ENCODE data around the gene GLYATL1.

The GLYATL1 gene

GRCh38 chr11:58905721-58906547, 33.4 kb upstream of the GLYATL1 start (continued):
- TF ChIP-seq PRDM6 (tag by site-specific recombination; IDR thresholded peaks at IDR 0.05), result no peak
- no peak for TF ChIP-seq ZNF548 (tag by site-specific recombination; IDR thresholded peaks at IDR 0.05)
- TF ChIP-seq ZNF311 (tag by site-specific recombination; IDR thresholded peaks at IDR 0.05; ENCODE audit: borderline replicate concordance), result no peak
- TF ChIP-seq ZNF302 (tag by site-specific recombination; IDR thresholded peaks at IDR 0.05; ENCODE audit: low read depth), result no peak
- TF ChIP-seq ZNF169 (tag by site-specific recombination; IDR thresholded peaks at IDR 0.05), result no peak
- peak; percentile 47; the same call in 1 of the 2 replicates for TF ChIP-seq CTCF (tag by site-specific recombination; IDR thresholded peaks at IDR 0.05)
- no peak for TF ChIP-seq ZNF239 (tag by site-specific recombination; IDR thresholded peaks at IDR 0.05)
- TF ChIP-seq ZXDB (tag by site-specific recombination; IDR thresholded peaks at IDR 0.05), result peak; percentile 47
- TF ChIP-seq ZNF10 (tag by site-specific recombination; IDR thresholded peaks at IDR 0.05), result no peak
- TF ChIP-seq HOXC10 (CRISPR knock-in tag; IDR thresholded peaks at IDR 0.05), result no peak
- TF ChIP-seq ZNF202 (tag by site-specific recombination; IDR thresholded peaks at IDR 0.05; ENCODE audit: borderline replicate concordance), result no peak
- no peak for TF ChIP-seq ZNF837 (tag by site-specific recombination; IDR thresholded peaks at IDR 0.05)
- TF ChIP-seq KLF17 (tag by site-specific recombination; IDR thresholded peaks at IDR 0.05), result no peak
- no peak for TF ChIP-seq HIC1 (tag by site-specific recombination; IDR thresholded peaks at IDR 0.05)
- TF ChIP-seq ZNF830 (tag by site-specific recombination; IDR thresholded peaks at IDR 0.05; ENCODE audit: low read depth), result no peak
- TF ChIP-seq ZNF76 (tag by site-specific recombination; IDR thresholded peaks at IDR 0.05; ENCODE audit: borderline replicate concordance, low read depth), result peak; percentile 44
- TF ChIP-seq KLF10 (tag by site-specific recombination; IDR thresholded peaks at IDR 0.05), result no peak
- TF ChIP-seq PBX3 (CRISPR knock-in tag; IDR thresholded peaks at IDR 0.05), result no peak
- no peak for TF ChIP-seq ZSCAN16 (tag by site-specific recombination; IDR thresholded peaks at IDR 0.05)
- TF ChIP-seq ZIC2 (tag by site-specific recombination; IDR thresholded peaks at IDR 0.05), result no peak
- no peak for TF ChIP-seq PRDM2 (tag by site-specific recombination; IDR thresholded peaks at IDR 0.05; ENCODE audit: borderline replicate concordance)
- TF ChIP-seq ZNF473 (tag by site-specific recombination; IDR thresholded peaks at IDR 0.05), result no peak
